Measurements from ENCODE around the gene CTIF.

- no peak for TF ChIP-seq CTCF (IDR thresholded peaks at IDR 0.05; ENCODE audit: insufficient read depth, low read length, poor library complexity, severe bottlenecking)
- no peak for TF ChIP-seq EZH2phosphoT487 (conservative IDR thresholded peaks at IDR 0.05; ENCODE audit: low read length)
Observed at GRCh38 chr18:48708807-48709206, 170.0 kb downstream of the CTIF start.
